IMR-90 (cell line): ENCODE data around the gene ENDOG. TPM values are rescaled to one million over a fixed set of nuclear protein-coding genes. Genes with fewer than 3 reads are reported as not detected.

Source experiments
- ATAC-seq: fragments of 200-7000 bp; cut with Tn5 transposase; 2 replicates; pipeline ENCODE4 v1.9.1; 2020; ENCODE audit warnings: low read depth, mild to moderate bottlenecking, moderate library complexity
- BruUV-seq: library from RNA; stranded (reverse); fragments of 400-500 nt; replicated peaks from 2 replicates; lab custom pipeline; 2021; lab: Mats Ljungman, UMichigan
- CTCF ChIA-PET: fragments of 300-600 bp; formaldehyde crosslinking; extraction: SDS; loops from one replicate; lab custom pipeline; 2021; ENCODE audit warnings: antibody characterized with exemption; lab: Yijun Ruan, JAX
- POLR2A ChIA-PET: fragments of 300-600 bp; sonication (Branson Sonifier 250); formaldehyde crosslinking; loops from one replicate; lab custom pipeline; 2022; ENCODE audit warnings: antibody characterized with exemption; ENCODE audit not compliant: unreplicated experiment; lab: Charles Lee
- DNase-seq: peaks from one replicate; pipeline ENCODE4 v3.0.0; 2013
- H2AFZ ChIP-seq: replicated peaks from 2 replicates; pipeline ENCODE3; 2013; ENCODE audit warnings: low read length, mild to moderate bottlenecking; ENCODE audit not compliant: poor library complexity
- H2AK5ac ChIP-seq: 2 replicates; pipeline ENCODE4 v1.6.1; 2013; ENCODE audit warnings: low read depth, low read length, inconsistent platforms
- H2AK9ac ChIP-seq: replicated peaks from 2 replicates; pipeline ENCODE3; 2013; ENCODE audit warnings: mild to moderate bottlenecking, low read depth, low read length, moderate library complexity; ENCODE audit not compliant: poor library complexity
- H2BK120ac ChIP-seq: 2 replicates; pipeline ENCODE4 v1.6.1; 2013; ENCODE audit warnings: low read depth, low read length, inconsistent platforms
- H2BK15ac ChIP-seq: 3 replicates; pipeline ENCODE4 v1.6.1; 2013; ENCODE audit warnings: low read depth, low read length, inconsistent platforms
- H2BK20ac ChIP-seq: 2 replicates; pipeline ENCODE4 v1.6.1; 2013; ENCODE audit warnings: low read depth, mild to moderate bottlenecking, inconsistent platforms, low read length, moderate library complexity
- H2BK5ac ChIP-seq: 2 replicates; pipeline ENCODE4 v1.6.1; 2013; ENCODE audit warnings: mild to moderate bottlenecking, low read depth, low read length, inconsistent platforms; ENCODE audit not compliant: poor library complexity, severe bottlenecking
- H3K14ac ChIP-seq: replicated peaks from 2 replicates; pipeline ENCODE4 v1.6.1; 2013; ENCODE audit warnings: low read depth, low read length, inconsistent platforms
- H3K18ac ChIP-seq: 2 replicates; pipeline ENCODE4 v1.6.1; 2013; ENCODE audit warnings: low read depth, low read length, control low read depth
- H3K23ac ChIP-seq: 2 replicates; pipeline ENCODE4 v1.6.1; 2013; ENCODE audit warnings: low read depth, low read length, inconsistent platforms
- H3K27ac ChIP-seq: 2 replicates; pipeline ENCODE4 v1.5.1; 2013; ENCODE audit warnings: mild to moderate bottlenecking, control low read depth, low read length; ENCODE audit not compliant: insufficient read depth
- H3K27me3 ChIP-seq: 2 replicates; pipeline ENCODE4 v1.6.1; 2013; ENCODE audit warnings: low read length; ENCODE audit not compliant: control insufficient read depth, insufficient read depth
- H3K36me3 ChIP-seq: 2 replicates; pipeline ENCODE4 v1.6.1; 2013; ENCODE audit warnings: low read length, mixed read lengths; ENCODE audit not compliant: control insufficient read depth, insufficient read depth
- H3K4ac ChIP-seq: 2 replicates; pipeline ENCODE4 v1.6.1; 2013; ENCODE audit warnings: low read depth, low read length, inconsistent platforms
- H3K4me1 ChIP-seq: 2 replicates; pipeline ENCODE4 v1.6.1; 2013; ENCODE audit warnings: low read length, mixed read lengths; ENCODE audit not compliant: control insufficient read depth, insufficient read depth
- H3K4me2 ChIP-seq: 2 replicates; pipeline ENCODE4 v1.6.1; 2013; ENCODE audit warnings: low read depth, mild to moderate bottlenecking, control low read depth, low read length, moderate library complexity
- H3K4me3 ChIP-seq: 2 replicates; pipeline ENCODE4 v1.5.1; 2013; ENCODE audit warnings: low read depth, mild to moderate bottlenecking, control low read depth, low read length, moderate library complexity; ENCODE audit not compliant: insufficient read depth
- H3K56ac ChIP-seq: 2 replicates; pipeline ENCODE4 v1.6.1; 2013; ENCODE audit warnings: low read length, inconsistent platforms; ENCODE audit not compliant: insufficient read depth; ENCODE audit errors: extremely low read depth
- H3K79me1 ChIP-seq, 2 experiments: 2 replicates each; pipeline ENCODE4 v1.6.1; 2013; ENCODE audit warnings: low read length in 2 of 2, inconsistent platforms in 1 of 2, low read depth in 1 of 2
- H3K9ac ChIP-seq: 2 replicates; pipeline ENCODE4 v1.6.1; 2013; ENCODE audit warnings: low read depth, low read length, control low read depth
- H3K9me1 ChIP-seq: 2 replicates; pipeline ENCODE4 v1.6.1; 2013; ENCODE audit warnings: low read length, inconsistent platforms; ENCODE audit not compliant: insufficient read depth
- H3K9me3 ChIP-seq: 2 replicates; pipeline ENCODE4 v1.6.1; 2013; ENCODE audit warnings: low read length; ENCODE audit not compliant: control insufficient read depth, insufficient read depth
- H4K20me1 ChIP-seq: 2 replicates; pipeline ENCODE4 v1.6.1; 2013; ENCODE audit warnings: low read length, inconsistent platforms; ENCODE audit not compliant: insufficient read depth
- H4K5ac ChIP-seq: 2 replicates; pipeline ENCODE4 v1.6.1; 2013; ENCODE audit warnings: mild to moderate bottlenecking, low read depth, low read length, control low read depth
- H4K8ac ChIP-seq, 2 experiments: 2 replicates each; pipeline ENCODE4 v1.6.1; 2013; ENCODE audit warnings: low read depth in 2 of 2, low read length in 2 of 2, control low read depth in 1 of 2, inconsistent platforms in 1 of 2
- H4K91ac ChIP-seq: 2 replicates; pipeline ENCODE4 v1.6.1; 2013; ENCODE audit warnings: low read depth, low read length, inconsistent platforms; ENCODE audit not compliant: insufficient read depth
- BHLHE40 ChIP-seq: fragments of 150-350 bp; IDR thresholded peaks from 2 replicates; pipeline ENCODE4 v1.6.1; 2016; ENCODE audit warnings: mild to moderate bottlenecking, low read depth, low read length
- CEBPB ChIP-seq: IDR thresholded peaks from 2 replicates; pipeline ENCODE4 v1.6.1; 2012; ENCODE audit warnings: low read depth, low read length, improper control_type of control experiment
- CHD1 ChIP-seq: IDR thresholded peaks from 2 replicates; pipeline ENCODE4 v1.6.1; 2012; ENCODE audit warnings: low read depth, low read length, improper control_type of control experiment
- MXI1 ChIP-seq: IDR thresholded peaks from 2 replicates; pipeline ENCODE4 v1.6.1; 2012; ENCODE audit warnings: low read depth, mild to moderate bottlenecking, low read length, moderate library complexity, borderline replicate concordance
- NFE2L2 ChIP-seq: fragments of 150-350 bp; IDR thresholded peaks from 2 replicates; pipeline ENCODE4 v1.6.1; 2016; ENCODE audit warnings: low read depth, mild to moderate bottlenecking, low read length
- RAD21 ChIP-seq: IDR thresholded peaks from 2 replicates; pipeline ENCODE4 v1.6.1; 2012; ENCODE audit warnings: low read length, improper control_type of control experiment
- SMC3 ChIP-seq: fragments of 150-350 bp; IDR thresholded peaks from 2 replicates; pipeline ENCODE4 v1.6.1; 2016; ENCODE audit warnings: low read depth, mild to moderate bottlenecking, antibody characterized with exemption, low read length, moderate library complexity
- WGBS, 2 experiments: methylation state at CpG; one replicate each; pipeline versions ENCODE4 v1.1.5 to v1.1.7; 2013; ENCODE audit warnings: missing lambda C conversion rate in 2 of 2; ENCODE audit not compliant: insufficient read length in 1 of 2; ENCODE audit errors: extremely low coverage in 2 of 2; 5-methylcytosine and 5-hydroxymethylcytosine counted together
- dilution Hi-C: fragments of 300-500 bp; cut with HindIII; formaldehyde crosslinking; loops from one replicate; pipeline ENCODE4 v1.14.3; 2018; ENCODE audit warnings: low sequenced_read_pairs; ENCODE audit not compliant: unreplicated experiment
- in situ Hi-C: fragments of 300-500 bp; cut with MboI; formaldehyde crosslinking; loops from 3 replicates; pipeline ENCODE4 v1.14.3; 2019; ENCODE audit warnings: low sequenced_read_pairs, inconsistent platforms, mixed read lengths
- intact Hi-C: fragments of 100-400 bp; cut with micrococcal nuclease; formaldehyde crosslinking; loops from 2 replicates; pipeline ENCODE4 v1.10.0; 2022
- polyA plus RNA-seq, 3 experiments: library from polyadenylated mRNA; depleted of rRNA; stranded (reverse); fragments of >200 nt; gene quantifications; 2 replicates each; pipeline ENCODE4 v1.2.3, GENCODE V29; 2012; ENCODE audit warnings: low replicate concordance in 1 of 3
- total RNA-seq: library from RNA; depleted of rRNA; stranded (reverse); fragments of >200 nt; gene quantifications from 2 replicates; pipeline ENCODE4 v1.2.3, GENCODE V29; 2012
- TF ChIP-seq, protein P1 (sequence below): fragments of 150-350 bp; IDR thresholded peaks from 2 replicates; pipeline ENCODE4 v1.6.1; 2017; ENCODE audit warnings: mild to moderate bottlenecking, antibody characterized with exemption, low read length, low read depth
- TF ChIP-seq, protein P2 (sequence below): fragments of 150-350 bp; IDR thresholded peaks from 2 replicates; pipeline ENCODE4 v1.6.1; 2016; ENCODE audit warnings: low read depth, mild to moderate bottlenecking, low read length, moderate library complexity, borderline replicate concordance

ENDOG gene
- total and polyA plus RNA-seq, 2 of the 4 experiments (the other 2 are of a cell fraction), result 9.9 to 16.2 TPM

DNA sequence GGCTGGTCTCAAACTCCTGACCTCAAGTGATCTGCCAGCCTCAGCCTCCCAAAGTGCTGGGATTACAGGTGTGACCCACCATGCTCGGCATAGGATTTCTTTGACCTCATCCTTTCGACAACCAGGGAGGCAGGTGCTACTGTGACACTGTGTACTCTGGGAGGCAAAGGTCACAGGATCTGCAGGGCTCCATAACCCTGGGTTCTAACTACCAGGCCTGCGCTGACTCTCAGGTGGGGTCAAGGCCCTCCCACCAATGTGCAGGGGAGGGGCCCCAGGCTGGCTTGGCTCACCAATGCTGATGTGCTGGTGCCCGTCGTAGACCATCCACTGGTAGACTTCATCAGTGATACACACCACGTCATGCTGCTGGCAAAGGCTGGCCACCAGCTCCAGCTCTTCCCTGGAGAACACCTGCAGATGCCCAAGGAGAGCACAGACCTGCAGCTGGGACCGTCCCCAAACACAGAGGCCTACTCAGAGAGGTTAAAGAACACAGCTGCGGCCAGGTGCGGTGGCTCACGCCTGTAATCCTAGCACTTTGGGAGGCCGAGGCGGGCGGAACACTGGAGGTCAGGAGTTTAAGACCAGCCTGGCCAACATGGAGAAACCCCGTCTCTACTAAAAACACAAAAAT is 18.3 kb downstream of the ENDOG start:
- intact Hi-C loops (no loop called here), dilution Hi-C loops (no loop called here), in situ Hi-C loops (no loop called here)
- Histone ChIP-seq H3K56ac (no peak overlapping the region), H2BK120ac (no peak overlapping the region), H3K4ac (no peak overlapping the region), H3K9me3 (no peaks in the 10 kb centered on the region), H4K8ac (no peak overlapping the region), H2AFZ (no peak overlapping the region), H3K27me3 (no peaks in the 10 kb centered on the region), H3K27ac (no peak overlapping the region), H3K14ac (no peak overlapping the region), H3K79me1 (no peaks in the 10 kb centered on the region), H2BK5ac (no peak overlapping the region), H2AK5ac (no peak overlapping the region), H3K9me1 (0 out of 2 replicates have a peak, but pooled peaks cover 6% of the 10 kb centered on the region), H3K4me3 (no peak overlapping the region), H2BK20ac (no peak overlapping the region), H2AK9ac (no peak overlapping the region), H3K23ac (no peak overlapping the region), H4K20me1 (no peaks in the 10 kb centered on the region), H3K4me1 (no peaks in the 10 kb centered on the region), H3K18ac (no peak overlapping the region), H3K4me2 (no peak overlapping the region), H3K9ac (no peak overlapping the region), H4K91ac (no peak overlapping the region), H2BK15ac (no peak overlapping the region), H4K5ac (no peak overlapping the region), H3K36me3 (peaks cover 5% of the 10 kb centered on the region; the same call in 1 of the 2 replicates)
- CTCF ChIA-PET, result no interaction called here
- ATAC-seq (no peak), DNase-seq (no peak)
- no TSS peak for BruUV-seq
- WGBS, 2 experiments, result 100% methylated on average over 4 of the region's 14 CpGs; no CpG with 5 or more reads in 1 of the 2 experiments
- POLR2A ChIA-PET, result no interaction called here
- no peak for TF ChIP-seq SMC3
- TF ChIP-seq CEBPB, result no peak
- TF ChIP-seq NFE2L2, result no peak
- no peak for TF ChIP-seq RAD21
- no peak for TF ChIP-seq MXI1
- TF ChIP-seq BHLHE40, result no peak
- TF ChIP-seq, protein P1, sequence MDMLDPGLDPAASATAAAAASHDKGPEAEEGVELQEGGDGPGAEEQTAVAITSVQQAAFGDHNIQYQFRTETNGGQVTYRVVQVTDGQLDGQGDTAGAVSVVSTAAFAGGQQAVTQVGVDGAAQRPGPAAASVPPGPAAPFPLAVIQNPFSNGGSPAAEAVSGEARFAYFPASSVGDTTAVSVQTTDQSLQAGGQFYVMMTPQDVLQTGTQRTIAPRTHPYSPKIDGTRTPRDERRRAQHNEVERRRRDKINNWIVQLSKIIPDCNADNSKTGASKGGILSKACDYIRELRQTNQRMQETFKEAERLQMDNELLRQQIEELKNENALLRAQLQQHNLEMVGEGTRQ, result no peak
- TF ChIP-seq, protein P2, sequence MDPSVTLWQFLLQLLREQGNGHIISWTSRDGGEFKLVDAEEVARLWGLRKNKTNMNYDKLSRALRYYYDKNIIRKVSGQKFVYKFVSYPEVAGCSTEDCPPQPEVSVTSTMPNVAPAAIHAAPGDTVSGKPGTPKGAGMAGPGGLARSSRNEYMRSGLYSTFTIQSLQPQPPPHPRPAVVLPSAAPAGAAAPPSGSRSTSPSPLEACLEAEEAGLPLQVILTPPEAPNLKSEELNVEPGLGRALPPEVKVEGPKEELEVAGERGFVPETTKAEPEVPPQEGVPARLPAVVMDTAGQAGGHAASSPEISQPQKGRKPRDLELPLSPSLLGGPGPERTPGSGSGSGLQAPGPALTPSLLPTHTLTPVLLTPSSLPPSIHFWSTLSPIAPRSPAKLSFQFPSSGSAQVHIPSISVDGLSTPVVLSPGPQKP, result no peak
- TF ChIP-seq CHD1, result no peak
